Sciatic nerve (tissue), 2 donors: Measurements from ENCODE around the gene NUMA1. TPM values are rescaled to one million over a fixed set of nuclear protein-coding genes. Genes with fewer than 3 reads are reported as not detected.

ENCODE experiments used
- ATAC-seq: fragments of 200-7000 bp; cut with Tn5 transposase; one replicate; pipeline ENCODE4 v1.9.1; 2020; ENCODE audit warnings: mild to moderate bottlenecking, moderate library complexity
- DNase-seq: peaks from one replicate; pipeline ENCODE4 v3.0.0-alpha.2; 2020; ENCODE audit warnings: low spot score
- intact Hi-C: fragments of 100-400 bp; cut with DNase I; formaldehyde crosslinking; loops from one replicate; pipeline ENCODE4 v1.14.2; 2022
- total RNA-seq: library from RNA; stranded (reverse); fragmentation: NEBNext Ultra II Directional; extraction: Animal tissue kit (Norgen Biotek cat#: 25700); gene quantifications from one replicate; pipeline ENCODE4 v1.2.1, GENCODE V29; 2021
- donor health status: DM: no; HTN: no; CAD: no.
- donor health status: DM: no; HTN: no; CAD: no.

Gene NUMA1
- total RNA-seq, 1 donor from 2014 or later, result 241 TPM

- ATAC-seq, result no peak
- intact Hi-C loops, result no loop called here
- DNase-seq, result no peak
These were observed 73.8 kb downstream of the NUMA1 start for GRCh38 chr11:72006309-72007088.

GRCh38 chr11:72005347-72006260 lies 74.7 kb downstream of the NUMA1 start:
- DNase-seq (no peak), ATAC-seq (no peak)
- intact Hi-C loops, result no loop called here

DNA sequence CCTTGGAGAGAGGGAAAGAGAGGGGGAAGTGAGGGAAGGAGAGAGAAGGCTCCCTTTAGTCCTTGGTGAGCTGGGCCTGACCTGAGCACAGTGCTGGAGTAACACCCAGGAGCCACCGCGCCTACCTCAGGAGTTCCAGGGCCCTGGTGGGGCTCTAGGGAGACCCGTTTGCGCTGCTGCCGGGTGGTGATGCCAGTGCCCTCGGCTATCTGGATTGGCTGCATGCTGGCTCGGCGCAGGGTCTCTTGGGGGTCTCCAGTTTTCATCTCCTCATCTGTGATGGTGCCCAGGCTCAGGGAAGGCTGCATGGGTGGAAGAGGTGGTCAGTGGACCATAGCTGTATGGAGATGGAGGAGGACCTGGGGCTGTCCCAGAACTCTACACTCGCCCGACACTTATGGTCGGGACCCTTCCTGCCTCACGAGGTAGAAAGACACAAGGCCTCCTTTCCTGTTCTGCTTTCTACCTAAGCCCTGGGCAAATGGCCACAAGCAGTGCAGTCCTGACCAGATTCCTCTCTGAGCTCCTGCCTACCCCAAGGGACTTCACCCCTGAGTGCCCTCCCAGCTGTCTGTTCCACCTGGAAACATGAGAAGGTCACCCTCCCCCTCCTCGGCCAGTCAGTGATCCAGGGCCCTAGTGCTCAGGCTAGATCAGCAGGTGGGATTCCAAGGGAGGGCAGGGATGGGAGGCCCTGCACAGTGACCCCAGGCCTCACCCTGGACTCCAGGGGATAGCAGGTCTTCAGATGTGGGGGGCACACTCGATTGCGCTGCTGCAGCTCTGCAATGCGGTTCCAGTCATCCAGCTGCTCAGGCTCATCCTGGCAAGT lies 75.6 kb downstream of the NUMA1 start:
- intact Hi-C loops, result no loop called here

GRCh38 chr11:72003776-72004171 lies 76.6 kb downstream of the NUMA1 start:
- intact Hi-C loops, result no loop called here
- ATAC-seq (no peak), DNase-seq (no peak)

More for the DNA sequence above, 75.6 kb downstream of the NUMA1 start:
- DNase-seq, result no peak
- ATAC-seq, result no peak

- intact Hi-C loops, result no loop called here
- ATAC-seq (no peak), DNase-seq (no peak)
These were observed 77.2 kb downstream of the NUMA1 start for GRCh38 chr11:72002841-72003775.

DNA sequence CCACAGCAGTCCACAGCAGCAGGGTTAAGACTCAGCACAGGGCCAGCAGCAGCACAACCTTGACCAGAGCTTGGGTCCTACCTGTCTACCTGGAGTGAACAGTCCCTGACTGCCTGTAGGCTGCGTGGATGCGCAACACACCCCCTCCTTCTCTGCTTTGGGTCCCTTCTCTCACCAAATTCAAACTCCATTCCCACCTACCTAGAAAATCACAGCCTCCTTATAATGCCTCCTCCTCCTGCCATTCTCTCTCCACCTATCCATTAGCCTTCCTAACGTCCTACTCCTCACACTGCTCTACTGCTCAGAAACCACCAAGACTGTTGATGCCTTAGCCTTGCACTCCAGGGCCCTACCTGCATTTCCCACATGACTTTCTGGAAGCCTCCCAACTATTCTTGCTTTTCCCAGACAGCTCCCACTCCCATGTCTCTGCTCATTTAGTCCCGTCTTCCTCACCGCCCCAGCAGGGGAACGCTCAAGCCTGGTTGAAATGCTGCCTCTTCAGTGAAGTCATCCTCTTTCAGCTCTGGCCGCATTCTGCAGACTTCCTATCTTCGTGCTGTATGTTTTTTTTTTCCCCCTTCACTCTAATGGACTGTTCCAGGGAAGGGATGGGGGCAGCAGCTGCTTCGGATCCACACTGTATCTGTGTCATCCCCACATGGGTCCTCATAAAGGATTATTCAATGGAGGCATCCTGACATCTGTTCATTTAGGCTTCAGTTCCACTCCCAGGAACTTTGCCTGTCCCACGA lies 78.3 kb downstream of the NUMA1 start:
- ATAC-seq (no peak), DNase-seq (no peak)
- intact Hi-C loops, result no loop called here

GRCh38 chr11:72001285-72001684 lies 79.1 kb downstream of the NUMA1 start:
- intact Hi-C loops, result no loop called here
- DNase-seq, result no peak
- ATAC-seq, result no peak

GRCh38 chr11:72000202-72000867 lies 80.0 kb downstream of the NUMA1 start:
- no peak for DNase-seq
- intact Hi-C loops, result no loop called here

DNA sequence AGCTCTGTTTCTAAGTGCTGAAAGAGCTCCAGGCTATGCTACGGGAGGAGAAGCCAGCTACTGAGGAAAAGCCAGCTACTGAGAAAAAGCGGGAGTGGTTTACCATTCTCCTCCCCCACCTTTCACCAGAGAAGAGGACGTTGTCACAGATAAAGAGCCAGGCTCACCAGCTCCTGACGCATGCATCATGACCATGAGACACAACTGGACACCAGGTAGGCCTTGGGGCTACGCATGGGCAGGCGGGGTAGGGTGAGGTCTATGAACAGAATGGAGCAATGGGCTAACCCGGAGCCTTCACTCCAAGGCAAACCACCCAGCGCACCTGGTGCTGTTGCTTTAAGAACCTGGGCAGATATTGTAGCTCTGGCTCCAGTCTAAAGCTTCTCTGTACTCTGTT lies 80.5 kb downstream of the NUMA1 start:
- no peak for DNase-seq
- intact Hi-C loops, result no loop called here
- no peak for ATAC-seq

More at GRCh38 chr11:72000202-72000867, 80.0 kb downstream of the NUMA1 start:
- ATAC-seq, result no peak

DNA sequence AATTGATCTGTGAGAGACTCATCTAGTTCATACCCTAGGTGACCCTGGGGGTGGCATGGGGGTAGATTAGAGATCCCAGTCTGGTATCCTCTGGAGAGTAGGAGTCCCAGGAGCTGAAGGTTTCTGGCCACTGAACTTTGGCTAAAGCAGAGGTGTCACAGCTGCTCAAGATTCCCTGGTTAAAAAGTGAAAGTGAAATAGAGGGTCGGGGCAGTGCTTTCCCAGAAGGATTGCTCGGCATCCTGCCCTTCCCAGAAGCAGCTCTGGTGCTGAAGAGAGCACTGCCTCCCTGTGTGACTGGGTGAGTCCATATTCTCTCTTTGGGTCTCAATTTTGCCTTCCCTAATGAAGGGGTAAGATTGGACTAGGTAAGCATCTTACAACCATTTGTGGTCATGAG lies 81.0 kb downstream of the NUMA1 start:
- ATAC-seq (peak; percentile 62), DNase-seq (no peak)
- intact Hi-C loops, result no loop called here

GRCh38 chr11:71998649-71999310 lies 81.6 kb downstream of the NUMA1 start, which contains the start of gene IL18BP:
Gene IL18BP (plus strand): TSS chr11:71998909. CDS start chr11:71999985, 1,076 bp downstream.
- intact Hi-C loops, result no loop called here
- ATAC-seq (peak; percentile 17), DNase-seq (no peak)

- DNase-seq (no peak), ATAC-seq (no peak)
- intact Hi-C loops, result no loop called here
These were observed 82.3 kb downstream of the NUMA1 start for GRCh38 chr11:71998061-71998460.

DNA sequence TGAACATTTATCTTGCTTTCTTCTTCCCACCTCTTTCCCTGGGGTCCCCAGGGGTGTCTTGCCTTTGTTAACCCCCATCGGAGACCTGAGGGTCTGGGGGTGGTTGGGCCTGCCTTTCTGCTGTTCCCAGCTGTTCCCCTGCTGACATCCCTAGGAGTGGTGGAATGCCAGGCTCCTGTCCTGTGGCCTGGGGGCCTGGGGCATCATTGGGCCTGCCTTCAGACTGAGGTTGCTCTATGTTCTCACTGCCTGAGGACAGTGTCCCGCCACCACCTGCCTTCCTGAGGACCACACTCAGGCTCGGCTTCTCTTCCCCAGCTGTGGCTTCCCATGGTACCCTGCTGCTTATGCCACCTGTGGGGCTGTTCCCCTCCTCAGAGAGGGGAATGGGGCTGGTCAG lies 82.7 kb downstream of the NUMA1 start:
- intact Hi-C loops, result no loop called here

GRCh38 chr11:71996946-71997345 lies 83.4 kb downstream of the NUMA1 start:
- DNase-seq (no peak), ATAC-seq (no peak)
- intact Hi-C loops, result no loop called here

More for the DNA sequence above, 82.7 kb downstream of the NUMA1 start:
- ATAC-seq (no peak), DNase-seq (no peak)

DNA sequence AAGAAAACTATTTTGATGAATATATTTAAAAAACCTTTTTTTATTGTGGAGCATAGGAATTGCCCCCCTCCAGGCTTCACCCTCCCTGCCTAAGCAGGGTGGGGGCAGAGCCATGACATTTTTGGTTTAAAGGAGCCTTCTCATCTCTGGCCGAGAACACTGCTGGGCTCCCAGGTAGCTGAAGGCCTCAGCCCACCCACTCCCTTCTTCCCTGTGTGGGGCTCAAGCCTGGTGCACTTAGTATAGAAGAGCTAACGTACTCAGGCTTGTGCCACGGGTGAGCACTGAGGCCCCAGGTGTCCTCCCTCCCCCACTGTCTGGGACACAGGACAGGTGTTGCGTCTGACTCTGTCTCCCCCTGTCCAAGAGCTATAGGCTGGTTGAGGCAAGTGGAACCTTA lies 83.8 kb downstream of the NUMA1 start:
- no peak for DNase-seq
- no peak for ATAC-seq
- intact Hi-C loops, result no loop called here

- intact Hi-C loops, result no loop called here
- ATAC-seq (no peak), DNase-seq (no peak)
These were observed 84.5 kb downstream of the NUMA1 start for GRCh38 chr11:71995726-71996291.
